WTC11 (cell line): ENCODE measurements around the gene CREBRF. TPM values are rescaled to one million over a fixed set of nuclear protein-coding genes. Genes with fewer than 3 reads are reported as not detected.

Experiments
- ARID4B ChIP-seq: sonication (generic); formaldehyde crosslinking; IDR thresholded peaks from 2 replicates; pipeline ENCODE4 v1.8.0; 2023; ENCODE audit warnings: missing genetic modification reagents, mild to moderate bottlenecking, borderline replicate concordance
- CBFB ChIP-seq: sonication (generic); formaldehyde crosslinking; IDR thresholded peaks from 2 replicates; pipeline ENCODE4 v1.8.1; 2022; ENCODE audit warnings: mild to moderate bottlenecking, low read depth, missing genetic modification reagents
- CREM ChIP-seq: sonication (generic); formaldehyde crosslinking; IDR thresholded peaks from 2 replicates; pipeline ENCODE4 v1.8.1; 2022; ENCODE audit warnings: mild to moderate bottlenecking, missing genetic modification reagents, moderate library complexity
- ESRRA ChIP-seq: sonication (generic); formaldehyde crosslinking; IDR thresholded peaks from 2 replicates; pipeline ENCODE4 v1.8.1; 2022; ENCODE audit warnings: mild to moderate bottlenecking, missing genetic modification reagents, borderline replicate concordance
- ETV6 ChIP-seq: sonication (generic); formaldehyde crosslinking; IDR thresholded peaks from 2 replicates; pipeline ENCODE4 v1.8.1; 2022; ENCODE audit warnings: mild to moderate bottlenecking, missing genetic modification reagents
- FOXK1 ChIP-seq: sonication (generic); formaldehyde crosslinking; IDR thresholded peaks from 2 replicates; pipeline ENCODE4 v1.8.0; 2022; ENCODE audit warnings: mild to moderate bottlenecking, moderate library complexity, missing genetic modification reagents
- GABPB1 ChIP-seq: sonication (generic); formaldehyde crosslinking; IDR thresholded peaks from 2 replicates; pipeline ENCODE4 v1.8.1; 2023; ENCODE audit warnings: mild to moderate bottlenecking, missing genetic modification reagents
- JAZF1 ChIP-seq: fragments of 250-450 bp; sonication (Bioruptor Pico); IDR thresholded peaks from 2 replicates; pipeline ENCODE4 v1.9.0; 2021; ENCODE audit warnings: moderate library complexity, mild to moderate bottlenecking, inconsistent platforms
- KAT7 ChIP-seq: sonication (generic); formaldehyde crosslinking; IDR thresholded peaks from 2 replicates; pipeline ENCODE4 v1.8.1; 2023; ENCODE audit warnings: missing genetic modification reagents, mild to moderate bottlenecking, borderline replicate concordance
- MYBL2 ChIP-seq: sonication (generic); formaldehyde crosslinking; IDR thresholded peaks from 2 replicates; pipeline ENCODE4 v1.8.1; 2023; ENCODE audit warnings: mild to moderate bottlenecking, moderate library complexity, missing genetic modification reagents
- NFYB ChIP-seq: sonication (generic); formaldehyde crosslinking; conservative IDR thresholded peaks from 2 replicates; pipeline ENCODE4 v1.8.0; 2022; ENCODE audit warnings: low read depth, missing genetic modification reagents
- NR3C1 ChIP-seq: sonication (generic); formaldehyde crosslinking; conservative IDR thresholded peaks from 2 replicates; pipeline ENCODE4 v1.8.1; 2023; ENCODE audit warnings: low read depth, mild to moderate bottlenecking, missing genetic modification reagents
- RELA ChIP-seq: sonication (generic); formaldehyde crosslinking; IDR thresholded peaks from 2 replicates; pipeline ENCODE4 v1.8.1; 2022; ENCODE audit warnings: missing genetic modification reagents, mild to moderate bottlenecking, borderline replicate concordance
- SP1 ChIP-seq: sonication (generic); formaldehyde crosslinking; conservative IDR thresholded peaks from 2 replicates; pipeline ENCODE4 v1.8.1; 2022; ENCODE audit warnings: missing genetic modification reagents
- STAT6 ChIP-seq: sonication (generic); formaldehyde crosslinking; conservative IDR thresholded peaks from 2 replicates; pipeline ENCODE4 v1.8.1; 2023; ENCODE audit warnings: mild to moderate bottlenecking, low read depth, missing genetic modification reagents, moderate library complexity
- TEAD1 ChIP-seq: sonication (generic); formaldehyde crosslinking; IDR thresholded peaks from 2 replicates; pipeline ENCODE4 v1.8.0; 2022; ENCODE audit warnings: mild to moderate bottlenecking, missing genetic modification reagents
- USF2 ChIP-seq: sonication (generic); formaldehyde crosslinking; IDR thresholded peaks from 2 replicates; pipeline ENCODE4 v1.8.1; 2023; ENCODE audit warnings: mild to moderate bottlenecking, missing genetic modification reagents, moderate library complexity
- ZBTB21 ChIP-seq: sonication (generic); formaldehyde crosslinking; IDR thresholded peaks from 2 replicates; pipeline ENCODE4 v1.8.1; 2023; ENCODE audit warnings: mild to moderate bottlenecking, missing genetic modification reagents, borderline replicate concordance
- ZNF281 ChIP-seq: sonication (generic); formaldehyde crosslinking; IDR thresholded peaks from 2 replicates; pipeline ENCODE4 v1.8.0; 2023; ENCODE audit warnings: mild to moderate bottlenecking, missing genetic modification reagents
- ZNF317 ChIP-seq: sonication (generic); formaldehyde crosslinking; IDR thresholded peaks from 2 replicates; pipeline ENCODE4 v1.8.1; 2023; ENCODE audit warnings: low read depth, mild to moderate bottlenecking, moderate library complexity, missing genetic modification reagents, borderline replicate concordance
- ZNF671 ChIP-seq: fragments of 250-450 bp; sonication (Bioruptor Pico); IDR thresholded peaks from 2 replicates; pipeline ENCODE4 v1.8.0; 2021; ENCODE audit warnings: mild to moderate bottlenecking
- total RNA-seq: library from RNA; stranded (reverse); gene quantifications from 3 replicates; pipeline ENCODE4 v1.2.3, GENCODE V29; 2021
- TF ChIP-seq, protein P1 (sequence below): sonication (generic); formaldehyde crosslinking; IDR thresholded peaks from 2 replicates; pipeline ENCODE4 v1.8.0; 2022; ENCODE audit warnings: mild to moderate bottlenecking, missing genetic modification reagents
- TF ChIP-seq, protein P2 (sequence below): sonication (generic); formaldehyde crosslinking; IDR thresholded peaks from 2 replicates; pipeline ENCODE4 v1.8.1; 2023; ENCODE audit warnings: mild to moderate bottlenecking, missing genetic modification reagents, moderate library complexity
- TF ChIP-seq, protein P3 (sequence below): sonication (generic); formaldehyde crosslinking; IDR thresholded peaks from 2 replicates; pipeline ENCODE4 v1.8.1; 2022; ENCODE audit warnings: low read depth, mild to moderate bottlenecking, moderate library complexity, missing genetic modification reagents, borderline replicate concordance

The CREBRF gene
- total RNA-seq, 1 experiment from 2014 or later: 5.7 TPM

DNA sequence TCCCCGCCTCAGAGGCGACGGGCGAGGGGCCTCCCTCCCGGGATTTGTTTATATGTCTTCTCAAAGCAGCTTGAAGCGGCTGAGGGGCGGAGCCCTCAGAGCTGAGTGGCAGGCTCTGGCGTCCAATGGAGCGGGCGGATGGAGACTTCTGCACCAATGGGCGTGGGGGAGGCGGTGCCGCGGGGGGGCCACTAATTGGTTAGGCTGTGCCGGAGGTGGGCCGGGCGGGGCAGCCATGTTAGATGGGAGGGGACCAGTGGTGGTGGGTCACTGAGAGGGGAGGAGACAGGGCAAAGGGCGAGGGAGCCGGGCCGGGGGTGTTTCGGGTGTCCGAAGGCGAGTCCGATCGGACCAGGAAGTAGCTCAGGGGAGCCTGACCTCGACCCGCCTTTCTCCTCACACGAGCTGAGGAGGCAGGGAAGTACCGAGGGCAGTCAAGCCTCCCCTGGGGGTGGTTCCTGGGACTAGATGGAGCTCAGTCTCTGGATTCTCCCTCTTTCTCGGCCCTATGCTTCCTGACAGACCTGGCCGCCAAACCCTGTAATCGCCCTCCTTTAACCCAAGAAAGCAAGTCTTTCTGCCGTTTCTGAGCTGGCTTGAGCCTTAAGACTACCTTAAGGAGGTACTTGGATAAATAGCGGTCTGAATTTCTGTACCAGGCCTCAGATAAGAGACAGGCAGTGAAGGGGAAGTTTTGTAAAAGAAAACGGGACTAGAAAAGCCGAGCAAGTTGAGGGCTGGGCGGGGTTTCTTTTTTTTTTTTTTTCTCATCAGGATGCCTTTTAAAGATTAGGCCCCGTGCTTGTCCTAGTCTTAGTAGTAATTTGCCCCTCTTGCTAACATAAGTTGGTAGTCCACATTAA lies 1.1 kb downstream of the CREBRF start (continued):
- TF ChIP-seq, protein P1, sequence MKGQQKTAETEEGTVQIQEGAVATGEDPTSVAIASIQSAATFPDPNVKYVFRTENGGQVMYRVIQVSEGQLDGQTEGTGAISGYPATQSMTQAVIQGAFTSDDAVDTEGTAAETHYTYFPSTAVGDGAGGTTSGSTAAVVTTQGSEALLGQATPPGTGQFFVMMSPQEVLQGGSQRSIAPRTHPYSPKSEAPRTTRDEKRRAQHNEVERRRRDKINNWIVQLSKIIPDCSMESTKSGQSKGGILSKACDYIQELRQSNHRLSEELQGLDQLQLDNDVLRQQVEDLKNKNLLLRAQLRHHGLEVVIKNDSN (CRISPR knock-in tag): no peak
- TF ChIP-seq, protein P2, sequence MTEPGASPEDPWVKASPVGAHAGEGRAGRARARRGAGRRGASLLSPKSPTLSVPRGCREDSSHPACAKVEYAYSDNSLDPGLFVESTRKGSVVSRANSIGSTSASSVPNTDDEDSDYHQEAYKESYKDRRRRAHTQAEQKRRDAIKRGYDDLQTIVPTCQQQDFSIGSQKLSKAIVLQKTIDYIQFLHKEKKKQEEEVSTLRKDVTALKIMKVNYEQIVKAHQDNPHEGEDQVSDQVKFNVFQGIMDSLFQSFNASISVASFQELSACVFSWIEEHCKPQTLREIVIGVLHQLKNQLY: no peak
- TF ChIP-seq STAT6 (CRISPR knock-in tag) (no peak), ESRRA (no peak), GABPB1 (CRISPR knock-in tag) (0 out of 2 replicates have a peak, but pooled peaks have one; percentile 19), ARID4B (no peak; the same call in 1 of the 2 replicates), USF2 (CRISPR knock-in tag) (peak; percentile 68), JAZF1 (no peak), MYBL2 (no peak), KAT7 (no peak), ZNF671 (CRISPR knock-in tag) (no peak), NFYB (CRISPR knock-in tag) (peak; percentile 95), FOXK1 (peak; percentile 98), ZNF281 (CRISPR knock-in tag) (no peak), RELA (CRISPR knock-in tag) (no peak), NR3C1 (CRISPR knock-in tag) (no peak), SP1 (CRISPR knock-in tag) (peak; percentile 99), TEAD1 (CRISPR knock-in tag) (no peak), ZNF317 (no peak), ZBTB21 (CRISPR knock-in tag) (no peak), CBFB (CRISPR knock-in tag) (no peak), CREM (no peak; the same call in 1 of the 2 replicates), ETV6 (peak; percentile 21; the same call in 1 of the 2 replicates)
- TF ChIP-seq, protein P3, sequence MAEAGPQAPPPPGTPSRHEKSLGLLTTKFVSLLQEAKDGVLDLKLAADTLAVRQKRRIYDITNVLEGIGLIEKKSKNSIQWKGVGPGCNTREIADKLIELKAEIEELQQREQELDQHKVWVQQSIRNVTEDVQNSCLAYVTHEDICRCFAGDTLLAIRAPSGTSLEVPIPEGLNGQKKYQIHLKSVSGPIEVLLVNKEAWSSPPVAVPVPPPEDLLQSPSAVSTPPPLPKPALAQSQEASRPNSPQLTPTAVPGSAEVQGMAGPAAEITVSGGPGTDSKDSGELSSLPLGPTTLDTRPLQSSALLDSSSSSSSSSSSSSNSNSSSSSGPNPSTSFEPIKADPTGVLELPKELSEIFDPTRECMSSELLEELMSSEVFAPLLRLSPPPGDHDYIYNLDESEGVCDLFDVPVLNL: no peak
